ENCODE results near the gene SLC1A4. TPM values are rescaled to one million over a fixed set of nuclear protein-coding genes. Genes with fewer than 3 reads are reported as not detected.

The SLC1A4 gene
- total RNA-seq, 4 donors from 2014 or later: 5.9 to 18.7 (median 9.1) TPM

DNA sequence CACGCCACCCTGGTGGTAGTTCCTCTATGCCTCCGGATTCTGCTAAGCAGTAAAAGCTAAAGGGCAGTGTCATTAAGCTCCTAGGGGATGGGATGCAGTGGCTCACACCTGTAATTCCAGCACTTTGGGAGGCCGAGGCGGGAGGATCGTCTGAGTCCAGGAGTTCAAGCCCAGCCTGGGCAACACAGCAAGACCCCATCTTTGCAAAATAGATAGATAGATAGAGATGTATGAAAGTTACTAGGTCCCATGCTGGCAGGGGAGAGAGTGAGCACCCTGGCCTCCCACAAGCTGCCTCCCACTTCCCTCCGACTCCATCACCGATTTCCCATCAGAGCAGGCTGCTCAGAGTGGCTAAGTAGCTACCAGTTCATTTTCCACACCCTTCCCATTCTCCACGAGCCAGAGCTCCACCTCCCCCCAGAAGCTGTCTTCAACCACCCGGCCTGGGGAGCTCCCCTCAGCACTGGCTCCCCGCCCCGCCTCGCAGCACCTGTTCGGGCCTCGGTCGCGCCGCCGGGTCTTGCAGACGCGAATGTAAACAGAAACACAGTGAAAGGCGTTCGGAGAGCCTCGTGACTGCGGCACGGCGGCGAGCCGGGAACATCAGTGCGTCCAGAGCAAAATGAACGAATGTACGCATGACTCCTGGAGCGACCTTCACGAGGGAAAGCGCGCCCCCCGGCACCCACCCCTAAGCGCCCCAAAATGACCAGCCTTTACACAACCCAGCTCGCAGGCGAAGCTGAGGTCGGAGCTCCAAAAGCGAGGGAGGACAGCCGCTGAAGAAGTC lies 66.4 kb downstream of the SLC1A4 start:
- intact Hi-C loops (cut with DNase I; ENCODE audit: low total_unique reads) (loop anchor here (2.0 to 10.0 kb wide), 2 partner anchors 61 to 75 kb away; partner anchors contain the start of gene RAB1A), in situ Hi-C loops (cut with MboI; ENCODE audit: low pct_ligation_motif_present in 1 of 4, low pct_unique_long_range_greater_than_20kb in 1 of 4, low sequenced_read_pairs in 3 of 4) (loop anchor here in 3 of 4 donors (25.0 kb wide), 2 partner anchors 132 to 507 kb away; no protein-coding TSS in a partner anchor)
- Histone ChIP-seq H3K27ac (peak overlapping the region; percentile 94 to 96 (median 96)), H3K36me3 (no peaks in the 10 kb centered on the region), H3K27me3 (no peaks in the 10 kb centered on the region), H3K9me3 (no peaks in the 10 kb centered on the region), H3K4me1 (peaks cover 6 to 51% (median 36%) of the 10 kb centered on the region in 4 donors), H3K4me3 (peak overlapping the region; percentile 81 to 98 (median 90))
- peak; percentile 77 for DNase-seq
- 0 to 11% methylated on average over 2 to 33 of the region's 42 CpGs for WGBS, 2 donors (ENCODE audit: low coverage in 1 of 2)
- TF ChIP-seq, protein P1, sequence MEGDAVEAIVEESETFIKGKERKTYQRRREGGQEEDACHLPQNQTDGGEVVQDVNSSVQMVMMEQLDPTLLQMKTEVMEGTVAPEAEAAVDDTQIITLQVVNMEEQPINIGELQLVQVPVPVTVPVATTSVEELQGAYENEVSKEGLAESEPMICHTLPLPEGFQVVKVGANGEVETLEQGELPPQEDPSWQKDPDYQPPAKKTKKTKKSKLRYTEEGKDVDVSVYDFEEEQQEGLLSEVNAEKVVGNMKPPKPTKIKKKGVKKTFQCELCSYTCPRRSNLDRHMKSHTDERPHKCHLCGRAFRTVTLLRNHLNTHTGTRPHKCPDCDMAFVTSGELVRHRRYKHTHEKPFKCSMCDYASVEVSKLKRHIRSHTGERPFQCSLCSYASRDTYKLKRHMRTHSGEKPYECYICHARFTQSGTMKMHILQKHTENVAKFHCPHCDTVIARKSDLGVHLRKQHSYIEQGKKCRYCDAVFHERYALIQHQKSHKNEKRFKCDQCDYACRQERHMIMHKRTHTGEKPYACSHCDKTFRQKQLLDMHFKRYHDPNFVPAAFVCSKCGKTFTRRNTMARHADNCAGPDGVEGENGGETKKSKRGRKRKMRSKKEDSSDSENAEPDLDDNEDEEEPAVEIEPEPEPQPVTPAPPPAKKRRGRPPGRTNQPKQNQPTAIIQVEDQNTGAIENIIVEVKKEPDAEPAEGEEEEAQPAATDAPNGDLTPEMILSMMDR (IDR thresholded peaks at IDR 0.05): no peak
- no peak for TF ChIP-seq POLR2AphosphoS5 (IDR thresholded peaks at IDR 0.05)

DNA sequence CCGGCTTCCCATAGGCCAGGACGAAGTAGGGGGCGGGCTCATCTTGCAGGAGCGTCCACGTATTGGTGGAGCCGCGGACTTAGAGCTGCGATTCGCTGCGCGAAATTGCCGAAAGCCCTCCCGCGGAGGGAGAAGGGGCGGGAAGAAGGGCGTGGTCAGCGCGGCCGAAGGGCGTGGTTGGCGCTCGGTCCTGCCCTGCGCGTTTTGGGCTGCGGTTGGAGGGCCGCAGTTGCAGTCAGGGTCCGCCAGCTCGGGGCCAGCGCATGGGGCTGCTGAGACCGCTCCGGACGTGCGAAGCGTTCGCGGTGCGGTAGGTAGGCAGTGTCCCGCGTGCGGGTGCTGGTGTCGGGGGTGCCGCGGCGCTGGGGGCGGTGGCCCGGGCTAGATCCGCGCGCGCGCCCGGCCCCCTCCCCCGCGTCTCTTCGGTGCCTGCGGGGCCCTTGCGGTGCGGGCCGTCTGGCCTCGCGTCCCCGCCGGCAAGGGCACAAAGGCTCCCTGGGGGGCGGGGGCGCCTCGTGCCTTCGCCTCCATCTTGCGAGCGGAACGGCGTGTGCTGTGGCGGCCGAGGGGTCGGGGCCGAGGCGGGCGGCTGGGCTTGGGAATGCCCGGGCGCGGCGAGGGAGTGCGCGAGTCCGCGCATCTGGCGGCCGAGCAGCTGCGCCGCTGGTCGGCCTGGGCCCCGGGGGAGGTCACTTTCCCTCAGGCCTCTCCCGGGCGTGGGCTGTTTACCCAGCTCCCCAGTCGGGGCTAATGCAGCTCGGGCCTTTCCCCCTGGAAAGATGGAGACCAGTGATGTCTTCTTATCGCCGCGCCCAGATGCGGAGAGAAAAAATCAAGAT lies 67.2 kb downstream of the SLC1A4 start, which contains the start of gene CEP68:
Gene CEP68, plus strand, starts transcription at position 202 of the 839 bp plus-strand sequence. CDS start 13,029 bp downstream, outside the sequence.
- Histone ChIP-seq H3K27ac (peak within 1 kb of the TSS; percentile 94 to 96 (median 96)), H3K36me3 (no peaks in the 10 kb centered on the region), H3K9me3 (no peaks in the 10 kb centered on the region), H3K4me1 (peaks cover 6 to 56% (median 36%) of the 10 kb centered on the region in 4 donors), H3K4me3 (peak within 1 kb of the TSS; percentile 81 to 98 (median 94)), H3K27me3 (no peaks in the 10 kb centered on the region)
- intact Hi-C loops (cut with DNase I; ENCODE audit: low total_unique reads): loop anchor here (2.0 to 10.0 kb wide), 2 partner anchors 62 to 74 kb away; partner anchors contain the start of gene RAB1A
- TF ChIP-seq EP300 (IDR thresholded peaks at IDR 0.05; ENCODE audit: low read depth) (no peak), POLR2A (IDR thresholded peaks at IDR 0.05) (peak; percentile 79), POLR2AphosphoS5 (IDR thresholded peaks at IDR 0.05) (peak; percentile 92 to 94 (median 93))
- TF ChIP-seq, protein P1 (IDR thresholded peaks at IDR 0.05): no peak
- WGBS, 2 donors (ENCODE audit: low coverage in 1 of 2): 2% methylated on average over 32 of the region's 99 CpGs; no CpG with 5 or more reads in 1 of the 2 donors
- DNase-seq: peak; percentile 98
- in situ Hi-C loops (cut with MboI; ENCODE audit: low pct_ligation_motif_present in 1 of 4, low pct_unique_long_range_greater_than_20kb in 1 of 4, low sequenced_read_pairs in 3 of 4): loop anchor here in 3 of 4 donors (25.0 kb wide), 2 partner anchors 131 to 506 kb away; no protein-coding TSS in a partner anchor

DNA sequence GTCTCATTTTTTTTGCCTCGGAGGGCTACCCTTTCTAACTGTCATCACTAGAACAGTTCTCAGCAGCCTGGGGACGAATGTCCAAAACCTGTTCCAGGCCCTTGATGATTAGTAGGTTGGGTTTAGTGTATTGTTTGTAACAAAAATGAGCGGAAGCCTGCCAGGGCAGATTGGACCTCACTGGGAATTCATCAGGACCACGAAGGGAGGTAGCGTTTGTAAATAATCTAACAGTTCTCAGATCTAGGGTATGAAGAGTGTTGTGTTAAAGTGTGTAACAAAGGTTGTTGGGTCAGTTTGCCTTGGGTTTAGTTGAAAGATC lies 67.8 kb downstream of the SLC1A4 start:
- Histone ChIP-seq H3K4me1 (peaks cover 6 to 62% (median 36%) of the 10 kb centered on the region in 4 donors), H3K27me3 (no peaks in the 10 kb centered on the region), H3K4me3 (peak overlapping the region; percentile 81 to 98 (median 94)), H3K36me3 (no peaks in the 10 kb centered on the region), H3K27ac (peak overlapping the region; percentile 94 to 96 (median 96)), H3K9me3 (no peaks in the 10 kb centered on the region)
- in situ Hi-C loops (cut with MboI; ENCODE audit: low pct_ligation_motif_present in 1 of 4, low pct_unique_long_range_greater_than_20kb in 1 of 4, low sequenced_read_pairs in 3 of 4) (loop anchor here in 3 of 4 donors (25.0 kb wide), 2 partner anchors 130 to 505 kb away; no protein-coding TSS in a partner anchor), intact Hi-C loops (cut with DNase I; ENCODE audit: low total_unique reads) (loop anchor here (2.0 to 10.0 kb wide), 2 partner anchors 62 to 74 kb away; partner anchors contain the start of gene RAB1A)
- DNase-seq: no peak
- WGBS, 2 donors (ENCODE audit: low coverage in 1 of 2): 4 to 10% methylated on average over 2 to 5 of the region's 5 CpGs
- TF ChIP-seq EP300 (IDR thresholded peaks at IDR 0.05; ENCODE audit: low read depth) (no peak), POLR2AphosphoS5 (IDR thresholded peaks at IDR 0.05) (no peak), POLR2A (IDR thresholded peaks at IDR 0.05) (no peak)
- TF ChIP-seq, protein P1 (IDR thresholded peaks at IDR 0.05): no peak

Measured in transverse colon (tissue), 4 donors.